ENCODE measurements around the gene FNDC3B.

FNDC3B gene

GRCh38 chr3:172094621-172095557 is 55.5 kb downstream of the FNDC3B start:
- Histone ChIP-seq H3K9me3 (ENCODE audit: control insufficient read depth, low read length) (no peaks in the 10 kb centered on the region), H3K4me1 (ENCODE audit: control insufficient read depth, insufficient read depth, low read length, poor library complexity, severe bottlenecking) (peaks cover 52% of the 10 kb centered on the region), H3K27ac (ENCODE audit: low read depth, low read length, severe bottlenecking) (peak overlapping the region; percentile 12), H3K4me3 (ENCODE audit: extremely low read depth, insufficient read depth, low read length, poor library complexity, severe bottlenecking) (no peak overlapping the region), H3K36me3 (ENCODE audit: control insufficient read depth, insufficient read depth, low read length) (peaks cover 10% of the 10 kb centered on the region)
- WGBS, 2 experiments (ENCODE audit: insufficient coverage in 2 of 2): 80 to 90% methylated on average over 1 to 5 of the region's 7 CpGs

GRCh38 chr3:172096881-172097420 is 57.6 kb downstream of the FNDC3B start:
- WGBS, 2 experiments (ENCODE audit: insufficient coverage in 2 of 2): 75 to 80% methylated on average over 1 of the region's 3 CpGs
- no peak overlapping the region for H3K4me3 ChIP-seq (ENCODE audit: extremely low read depth, insufficient read depth, low read length, poor library complexity, severe bottlenecking)
- H3K27ac ChIP-seq (ENCODE audit: low read depth, low read length, severe bottlenecking): peak overlapping the region; percentile 55
- peaks cover 5% of the 10 kb centered on the region for H3K36me3 ChIP-seq (ENCODE audit: control insufficient read depth, insufficient read depth, low read length)
- no peaks in the 10 kb centered on the region for H3K9me3 ChIP-seq (ENCODE audit: control insufficient read depth, low read length)
- peaks cover 50% of the 10 kb centered on the region for H3K4me1 ChIP-seq (ENCODE audit: control insufficient read depth, insufficient read depth, low read length, poor library complexity, severe bottlenecking)

DNA sequence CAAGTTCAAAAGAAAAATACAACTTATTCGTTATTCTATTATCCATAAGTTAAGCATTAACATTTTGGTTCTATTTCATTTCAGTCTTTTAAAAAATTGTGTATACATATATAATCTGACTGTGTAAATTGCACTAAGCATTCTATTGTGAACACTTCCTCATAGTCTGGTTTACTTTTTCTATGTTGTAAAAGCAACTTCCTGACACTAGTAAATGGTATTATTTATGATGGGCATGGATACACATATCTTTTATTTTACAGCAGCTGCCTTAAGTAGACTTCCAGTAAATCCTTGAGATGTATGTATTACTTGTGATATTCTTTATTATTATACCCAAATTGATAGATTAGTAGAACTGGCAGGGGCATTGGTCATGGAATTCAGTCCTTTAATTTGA is 58.2 kb downstream of the FNDC3B start:
- peaks cover 52% of the 10 kb centered on the region for H3K4me1 ChIP-seq (ENCODE audit: control insufficient read depth, insufficient read depth, low read length, poor library complexity, severe bottlenecking)
- H3K9me3 ChIP-seq (ENCODE audit: control insufficient read depth, low read length): no peaks in the 10 kb centered on the region
- no peak overlapping the region for H3K27ac ChIP-seq (ENCODE audit: low read depth, low read length, severe bottlenecking)
- H3K4me3 ChIP-seq (ENCODE audit: extremely low read depth, insufficient read depth, low read length, poor library complexity, severe bottlenecking): no peak overlapping the region
- no peaks in the 10 kb centered on the region for H3K36me3 ChIP-seq (ENCODE audit: control insufficient read depth, insufficient read depth, low read length)
- WGBS, 2 experiments (ENCODE audit: insufficient coverage in 2 of 2): no CpG with 5 or more reads among the region's 1 CpG

DNA sequence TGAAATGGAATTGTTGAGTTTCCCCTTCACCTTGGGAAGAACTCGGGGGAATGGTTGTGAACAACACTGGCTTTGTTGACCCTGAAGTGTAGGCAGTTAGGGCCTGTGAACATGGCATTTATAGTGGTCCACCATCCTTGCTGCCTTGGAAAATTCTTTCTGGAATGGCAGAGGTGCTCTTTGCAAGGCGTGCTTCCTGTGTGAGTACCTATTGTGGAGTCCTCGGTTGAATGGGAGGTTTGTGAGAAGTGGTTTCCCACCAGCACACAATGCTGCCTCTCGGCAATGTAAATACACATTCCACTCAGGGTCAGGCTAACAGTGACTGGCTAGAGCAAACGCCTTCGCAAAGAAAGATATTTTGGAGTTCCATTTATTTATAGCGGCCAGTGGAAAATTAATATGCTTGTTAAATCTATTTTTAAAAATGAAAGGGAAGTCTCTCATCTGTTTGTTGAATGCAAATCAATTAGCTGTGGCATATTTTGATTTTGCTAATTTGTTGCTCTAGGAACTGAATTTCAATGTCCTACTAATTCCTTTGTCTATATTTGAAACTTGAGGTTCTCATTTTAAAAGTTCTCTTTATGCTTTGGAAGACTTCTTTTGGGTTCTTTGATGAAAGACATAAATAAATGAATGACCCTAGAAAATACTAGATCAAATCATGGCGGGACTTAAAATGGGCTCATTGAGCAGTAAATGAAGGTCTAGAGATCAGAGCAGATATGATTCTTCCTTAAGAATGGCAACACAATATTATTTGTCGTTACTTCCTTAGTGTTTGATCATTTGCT is 59.5 kb downstream of the FNDC3B start:
- H3K27ac ChIP-seq (ENCODE audit: low read depth, low read length, severe bottlenecking): peak overlapping the region; percentile 17

DNA sequence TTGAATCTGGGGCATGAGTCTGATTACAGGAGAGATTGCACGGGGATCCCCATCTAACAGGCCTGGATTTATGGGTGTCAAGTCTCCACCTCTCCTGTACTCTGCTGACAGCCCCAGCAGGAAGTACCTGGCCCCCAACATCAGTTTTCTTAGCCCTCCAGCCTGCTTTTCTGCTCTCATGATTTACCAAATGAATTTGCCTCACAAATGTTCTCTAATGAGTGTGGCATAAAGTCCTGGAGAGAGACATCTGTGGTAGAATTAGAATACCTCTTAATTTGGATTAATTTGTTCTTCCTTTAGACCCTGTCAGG is 60.1 kb downstream of the FNDC3B start:
- no peak overlapping the region for H3K27ac ChIP-seq (ENCODE audit: low read depth, low read length, severe bottlenecking)
- WGBS, 2 experiments (ENCODE audit: insufficient coverage in 2 of 2): 67 to 100% methylated on average over 1 of the region's 1 CpG
- no peak overlapping the region for H3K4me3 ChIP-seq (ENCODE audit: extremely low read depth, insufficient read depth, low read length, poor library complexity, severe bottlenecking)
- H3K9me3 ChIP-seq (ENCODE audit: control insufficient read depth, low read length): no peaks in the 10 kb centered on the region
- peaks cover 68% of the 10 kb centered on the region for H3K4me1 ChIP-seq (ENCODE audit: control insufficient read depth, insufficient read depth, low read length, poor library complexity, severe bottlenecking)
- H3K36me3 ChIP-seq (ENCODE audit: control insufficient read depth, insufficient read depth, low read length): no peaks in the 10 kb centered on the region

More for the DNA sequence above, 59.5 kb downstream of the FNDC3B start:
- peaks cover 63% of the 10 kb centered on the region for H3K4me1 ChIP-seq (ENCODE audit: control insufficient read depth, insufficient read depth, low read length, poor library complexity, severe bottlenecking)
- WGBS, 2 experiments (ENCODE audit: insufficient coverage in 2 of 2): 58% methylated on average over 4 of the region's 9 CpGs; no CpG with 5 or more reads in 1 of the 2 experiments
- no peaks in the 10 kb centered on the region for H3K9me3 ChIP-seq (ENCODE audit: control insufficient read depth, low read length)
- H3K4me3 ChIP-seq (ENCODE audit: extremely low read depth, insufficient read depth, low read length, poor library complexity, severe bottlenecking): no peak overlapping the region
- no peaks in the 10 kb centered on the region for H3K36me3 ChIP-seq (ENCODE audit: control insufficient read depth, insufficient read depth, low read length)

DNA sequence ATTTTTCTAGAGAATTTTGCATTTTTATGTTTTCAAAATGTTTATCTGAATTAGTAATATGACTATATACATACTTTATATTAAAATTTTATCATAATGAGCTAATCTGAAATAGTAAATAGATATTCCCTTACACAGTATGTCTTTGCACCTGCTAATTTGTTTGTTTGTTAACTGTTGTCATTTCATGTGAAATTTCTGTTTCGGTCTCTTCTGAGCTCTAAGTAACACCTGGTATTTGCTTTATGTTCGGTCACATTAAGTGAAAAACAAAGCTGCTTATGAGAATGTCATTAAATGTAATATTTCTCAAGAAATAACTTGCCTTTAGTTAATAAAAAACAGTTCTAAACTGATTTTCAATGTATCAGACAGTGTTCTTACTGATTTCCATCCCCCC is 61.1 kb downstream of the FNDC3B start:
- Histone ChIP-seq H3K36me3 (ENCODE audit: control insufficient read depth, insufficient read depth, low read length) (no peaks in the 10 kb centered on the region), H3K9me3 (ENCODE audit: control insufficient read depth, low read length) (no peaks in the 10 kb centered on the region), H3K4me1 (ENCODE audit: control insufficient read depth, insufficient read depth, low read length, poor library complexity, severe bottlenecking) (peaks cover 64% of the 10 kb centered on the region), H3K27ac (ENCODE audit: low read depth, low read length, severe bottlenecking) (no peak overlapping the region), H3K4me3 (ENCODE audit: extremely low read depth, insufficient read depth, low read length, poor library complexity, severe bottlenecking) (no peak overlapping the region)
- no CpG with 5 or more reads among the region's 2 CpGs for WGBS, 2 experiments (ENCODE audit: insufficient coverage in 2 of 2)

DNA sequence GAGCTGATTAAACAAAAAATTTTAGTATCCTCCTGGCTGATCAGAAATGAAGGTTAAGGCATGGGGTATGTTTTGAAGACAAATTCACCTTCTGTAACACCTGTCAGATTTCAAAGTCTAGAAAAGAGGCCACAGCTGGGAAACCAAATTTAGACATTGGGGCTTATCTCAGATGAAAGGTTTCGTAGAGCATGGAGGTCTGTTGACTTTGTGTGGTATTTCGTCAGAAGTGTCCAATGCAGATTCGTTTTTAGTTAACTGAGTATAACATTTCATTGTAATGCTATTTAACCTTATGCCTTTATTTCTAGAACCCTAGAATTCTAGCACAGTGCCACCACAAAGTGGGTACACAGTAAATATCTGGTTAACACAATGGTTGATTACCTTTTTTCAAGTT is 61.7 kb downstream of the FNDC3B start:
- Histone ChIP-seq H3K4me1 (ENCODE audit: control insufficient read depth, insufficient read depth, low read length, poor library complexity, severe bottlenecking) (peaks cover 60% of the 10 kb centered on the region), H3K27ac (ENCODE audit: low read depth, low read length, severe bottlenecking) (no peak overlapping the region), H3K9me3 (ENCODE audit: control insufficient read depth, low read length) (no peaks in the 10 kb centered on the region), H3K4me3 (ENCODE audit: extremely low read depth, insufficient read depth, low read length, poor library complexity, severe bottlenecking) (no peak overlapping the region), H3K36me3 (ENCODE audit: control insufficient read depth, insufficient read depth, low read length) (peaks cover 2% of the 10 kb centered on the region)
- 100% methylated on average over 1 of the region's 3 CpGs; no CpG with 5 or more reads in 1 of the 2 experiments for WGBS, 2 experiments (ENCODE audit: insufficient coverage in 2 of 2)

- peaks cover 57% of the 10 kb centered on the region for H3K4me1 ChIP-seq (ENCODE audit: control insufficient read depth, insufficient read depth, low read length, poor library complexity, severe bottlenecking)
- WGBS, 2 experiments (ENCODE audit: insufficient coverage in 2 of 2): 80 to 92% methylated on average over 1 to 2 of the region's 5 CpGs
- no peak overlapping the region for H3K27ac ChIP-seq (ENCODE audit: low read depth, low read length, severe bottlenecking)
- no peaks in the 10 kb centered on the region for H3K9me3 ChIP-seq (ENCODE audit: control insufficient read depth, low read length)
- H3K4me3 ChIP-seq (ENCODE audit: extremely low read depth, insufficient read depth, low read length, poor library complexity, severe bottlenecking): no peak overlapping the region
- peaks cover 10% of the 10 kb centered on the region for H3K36me3 ChIP-seq (ENCODE audit: control insufficient read depth, insufficient read depth, low read length)
Measured at GRCh38 chr3:172102123-172102882, 62.9 kb downstream of the FNDC3B start.

DNA sequence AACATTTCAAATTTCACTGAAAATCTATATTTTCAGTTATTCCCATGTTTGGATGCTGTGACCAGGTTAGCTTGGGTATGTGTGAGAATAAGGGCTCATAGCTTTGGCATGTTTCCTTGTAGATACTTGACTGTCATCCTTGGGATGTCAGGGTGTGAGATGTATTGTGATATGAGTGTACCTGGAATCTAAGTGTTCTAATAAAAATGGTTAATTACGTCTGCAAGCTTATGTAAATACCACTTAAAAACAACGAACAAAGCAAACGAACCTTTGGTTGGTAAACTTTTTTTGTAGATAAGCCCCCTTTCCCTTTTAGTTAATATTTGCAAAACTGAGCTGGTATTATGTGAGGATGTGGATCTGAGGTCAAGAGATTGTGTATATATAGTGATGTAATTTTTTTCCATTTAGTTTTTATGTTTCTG is 63.5 kb downstream of the FNDC3B start:
- no peak overlapping the region for H3K4me3 ChIP-seq (ENCODE audit: extremely low read depth, insufficient read depth, low read length, poor library complexity, severe bottlenecking)
- H3K36me3 ChIP-seq (ENCODE audit: control insufficient read depth, insufficient read depth, low read length): peaks cover 16% of the 10 kb centered on the region
- peaks cover 52% of the 10 kb centered on the region for H3K4me1 ChIP-seq (ENCODE audit: control insufficient read depth, insufficient read depth, low read length, poor library complexity, severe bottlenecking)
- WGBS, 2 experiments (ENCODE audit: insufficient coverage in 2 of 2): 80% methylated on average over 1 of the region's 3 CpGs; no CpG with 5 or more reads in 1 of the 2 experiments
- no peak overlapping the region for H3K27ac ChIP-seq (ENCODE audit: low read depth, low read length, severe bottlenecking)
- no peaks in the 10 kb centered on the region for H3K9me3 ChIP-seq (ENCODE audit: control insufficient read depth, low read length)

- 100% methylated on average over 1 of the region's 2 CpGs; no CpG with 5 or more reads in 1 of the 2 experiments for WGBS, 2 experiments (ENCODE audit: insufficient coverage in 2 of 2)
- peaks cover 16% of the 10 kb centered on the region for H3K36me3 ChIP-seq (ENCODE audit: control insufficient read depth, insufficient read depth, low read length)
- H3K4me3 ChIP-seq (ENCODE audit: extremely low read depth, insufficient read depth, low read length, poor library complexity, severe bottlenecking): no peak overlapping the region
- H3K9me3 ChIP-seq (ENCODE audit: control insufficient read depth, low read length): no peaks in the 10 kb centered on the region
- H3K27ac ChIP-seq (ENCODE audit: low read depth, low read length, severe bottlenecking): peak overlapping the region; percentile 47
- peaks cover 43% of the 10 kb centered on the region for H3K4me1 ChIP-seq (ENCODE audit: control insufficient read depth, insufficient read depth, low read length, poor library complexity, severe bottlenecking)
Measured at GRCh38 chr3:172103724-172104123, 64.3 kb downstream of the FNDC3B start.
